Measurements from ENCODE around the gene PLXNB2.

PLXNB2 gene

DNA sequence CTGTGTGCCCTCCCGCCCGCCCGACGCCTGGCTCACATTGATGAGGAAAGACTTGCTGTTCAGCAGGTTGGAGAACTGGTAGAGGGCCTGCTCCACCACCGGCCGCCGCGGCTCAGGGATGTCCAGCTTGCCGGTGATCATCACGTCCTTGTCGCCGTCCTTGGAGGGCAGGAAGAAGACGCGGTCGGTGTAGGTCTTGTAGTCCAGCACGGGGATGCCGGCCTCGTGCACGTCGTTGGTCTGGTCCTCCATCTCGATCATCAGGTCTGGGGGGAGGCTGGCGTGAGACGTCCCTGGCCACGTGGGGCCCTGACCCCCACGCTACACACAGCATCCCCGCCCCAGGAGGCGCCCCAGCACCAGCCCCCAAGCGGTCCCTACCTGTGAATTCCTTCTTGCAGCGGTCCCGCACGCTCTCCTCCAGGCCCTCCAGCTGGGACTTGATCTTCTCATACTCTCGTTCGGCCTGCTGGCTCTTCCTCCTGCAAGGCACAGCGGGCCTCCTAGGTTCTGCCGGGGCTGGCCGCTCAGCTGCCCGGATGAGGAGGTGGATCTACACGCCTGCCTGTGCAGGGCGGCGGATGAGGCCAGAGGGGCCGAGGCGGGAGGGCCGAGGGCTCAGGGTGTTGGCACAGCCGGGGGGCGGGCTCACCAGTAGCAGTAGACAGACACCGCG, 26.6 kb downstream of the PLXNB2 start:
- ChIA-PET POLR2A (no interaction called here), CTCF (no interaction called here)

DNA sequence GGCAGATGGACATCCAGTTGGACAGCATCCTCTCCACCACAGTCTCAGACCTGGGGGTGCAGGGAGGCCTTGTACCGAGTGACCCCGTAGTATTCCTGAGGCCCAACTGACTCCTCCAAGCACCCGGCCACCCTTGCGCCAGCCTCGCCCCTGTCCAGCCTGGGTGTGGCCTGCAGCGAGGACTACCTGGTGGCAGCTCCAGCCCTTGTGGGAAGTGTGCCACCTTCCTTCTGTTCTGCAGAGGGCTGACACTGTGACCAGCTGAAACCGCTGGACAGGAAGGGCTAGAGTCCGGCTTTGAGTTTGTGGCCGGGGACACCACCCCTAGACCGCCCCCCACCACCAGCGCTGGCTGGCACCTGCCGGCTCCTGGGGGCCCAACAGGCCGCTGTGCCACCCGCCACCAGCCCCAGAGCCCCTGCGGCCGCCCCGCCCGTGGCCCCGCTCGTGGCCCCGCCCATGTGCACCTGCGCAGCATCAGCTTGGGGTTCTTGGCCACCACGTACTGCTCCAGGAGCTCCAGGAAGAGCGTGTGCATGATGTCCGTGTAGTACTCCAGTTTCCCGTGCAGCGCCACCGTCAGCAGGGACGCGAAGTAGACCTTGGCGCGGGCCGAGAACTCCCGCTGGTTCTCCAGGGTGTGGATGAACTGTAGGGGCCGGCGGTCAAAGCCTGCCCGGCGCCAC, 27.3 kb downstream of the PLXNB2 start:
- POLR2A ChIA-PET: no interaction called here
- CTCF ChIA-PET: no interaction called here
- DNase-seq (ENCODE audit: extremely low spot score): no peak
- TF ChIP-seq FOXK2 (IDR thresholded peaks at IDR 0.05) (no peak), SUZ12 (IDR thresholded peaks at IDR 0.05) (no peak), ARNT (IDR thresholded peaks at IDR 0.05) (no peak), NFRKB (IDR thresholded peaks at IDR 0.05) (no peak), BHLHE40 (IDR thresholded peaks at IDR 0.05; ENCODE audit: borderline replicate concordance) (no peak), FOXA1 (IDR thresholded peaks at IDR 0.05) (no peak), HDGF (IDR thresholded peaks at IDR 0.05; ENCODE audit: borderline replicate concordance) (no peak), TARDBP (IDR thresholded peaks at IDR 0.05) (no peak), LEF1 (IDR thresholded peaks at IDR 0.05; ENCODE audit: borderline replicate concordance) (no peak), ELF4 (IDR thresholded peaks at IDR 0.05) (no peak), SP1 (IDR thresholded peaks at IDR 0.05) (no peak), ZNF384 (IDR thresholded peaks at IDR 0.05) (no peak), CTBP1 (IDR thresholded peaks at IDR 0.05; ENCODE audit: borderline replicate concordance) (no peak), FOXM1 (IDR thresholded peaks at IDR 0.05; ENCODE audit: borderline replicate concordance) (no peak), L3MBTL2 (conservative IDR thresholded peaks at IDR 0.05) (no peak)
- TF ChIP-seq, protein P1, sequence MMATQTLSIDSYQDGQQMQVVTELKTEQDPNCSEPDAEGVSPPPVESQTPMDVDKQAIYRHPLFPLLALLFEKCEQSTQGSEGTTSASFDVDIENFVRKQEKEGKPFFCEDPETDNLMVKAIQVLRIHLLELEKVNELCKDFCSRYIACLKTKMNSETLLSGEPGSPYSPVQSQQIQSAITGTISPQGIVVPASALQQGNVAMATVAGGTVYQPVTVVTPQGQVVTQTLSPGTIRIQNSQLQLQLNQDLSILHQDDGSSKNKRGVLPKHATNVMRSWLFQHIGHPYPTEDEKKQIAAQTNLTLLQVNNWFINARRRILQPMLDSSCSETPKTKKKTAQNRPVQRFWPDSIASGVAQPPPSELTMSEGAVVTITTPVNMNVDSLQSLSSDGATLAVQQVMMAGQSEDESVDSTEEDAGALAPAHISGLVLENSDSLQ (IDR thresholded peaks at IDR 0.05): no peak

More for the DNA sequence above, 26.6 kb downstream of the PLXNB2 start:
- TF ChIP-seq ARNT (IDR thresholded peaks at IDR 0.05) (no peak), L3MBTL2 (conservative IDR thresholded peaks at IDR 0.05) (no peak), ELF4 (IDR thresholded peaks at IDR 0.05) (no peak), ZNF384 (IDR thresholded peaks at IDR 0.05) (no peak)
- DNase-seq (ENCODE audit: extremely low spot score): no peak

DNA sequence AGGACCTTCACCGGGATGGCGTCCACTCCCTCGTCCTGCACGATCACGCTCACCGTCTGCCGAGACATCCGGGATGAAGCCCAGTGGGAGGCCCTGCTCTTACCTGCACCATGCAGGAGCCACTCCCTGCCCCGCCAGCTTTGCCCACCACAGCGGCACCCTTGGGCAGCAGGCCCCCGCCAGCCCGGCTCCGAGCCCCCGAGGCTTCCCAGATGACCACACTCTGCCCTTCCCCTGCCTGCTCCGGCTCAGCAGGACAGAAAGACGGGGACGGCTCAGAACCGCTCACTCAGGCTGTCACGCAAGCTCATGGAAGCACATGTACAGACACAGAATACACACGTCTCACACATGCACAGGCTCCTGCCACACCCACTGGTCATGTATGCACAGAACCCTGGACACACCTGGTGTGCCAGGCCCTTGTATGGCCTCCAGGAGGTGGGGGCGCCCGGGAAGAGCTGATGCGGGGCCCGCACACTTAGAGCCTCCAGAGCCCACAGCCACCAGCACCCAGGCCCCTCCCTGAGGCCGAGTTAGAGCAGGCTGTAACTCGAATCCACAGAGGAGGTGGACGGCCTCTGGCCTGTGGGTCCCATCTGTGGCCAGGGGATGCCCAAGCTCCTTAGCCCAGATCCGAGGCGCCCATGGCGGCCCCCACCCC, 28.4 kb downstream of the PLXNB2 start:
- TF ChIP-seq ZNF384 (IDR thresholded peaks at IDR 0.05): no peak
- TF ChIP-seq TARDBP (IDR thresholded peaks at IDR 0.05): no peak
- no peak for TF ChIP-seq FOXK2 (IDR thresholded peaks at IDR 0.05)
- no peak for TF ChIP-seq SP1 (IDR thresholded peaks at IDR 0.05)
- TF ChIP-seq ELF4 (IDR thresholded peaks at IDR 0.05): no peak
- TF ChIP-seq FOXM1 (IDR thresholded peaks at IDR 0.05; ENCODE audit: borderline replicate concordance): no peak
- no peak for TF ChIP-seq HDGF (IDR thresholded peaks at IDR 0.05; ENCODE audit: borderline replicate concordance)
- TF ChIP-seq BHLHE40 (IDR thresholded peaks at IDR 0.05; ENCODE audit: borderline replicate concordance): no peak
- TF ChIP-seq SUZ12 (IDR thresholded peaks at IDR 0.05): no peak
- no peak for TF ChIP-seq ARNT (IDR thresholded peaks at IDR 0.05)
- TF ChIP-seq CTBP1 (IDR thresholded peaks at IDR 0.05; ENCODE audit: borderline replicate concordance): no peak
- TF ChIP-seq FOXA1 (IDR thresholded peaks at IDR 0.05): no peak
- TF ChIP-seq LEF1 (IDR thresholded peaks at IDR 0.05; ENCODE audit: borderline replicate concordance): no peak
- TF ChIP-seq L3MBTL2 (conservative IDR thresholded peaks at IDR 0.05): no peak
- TF ChIP-seq, protein P1 (IDR thresholded peaks at IDR 0.05): no peak
- TF ChIP-seq NFRKB (IDR thresholded peaks at IDR 0.05): no peak
- DNase-seq (ENCODE audit: extremely low spot score): no peak
- ChIA-PET POLR2A (no interaction called here), CTCF (no interaction called here)

DNA sequence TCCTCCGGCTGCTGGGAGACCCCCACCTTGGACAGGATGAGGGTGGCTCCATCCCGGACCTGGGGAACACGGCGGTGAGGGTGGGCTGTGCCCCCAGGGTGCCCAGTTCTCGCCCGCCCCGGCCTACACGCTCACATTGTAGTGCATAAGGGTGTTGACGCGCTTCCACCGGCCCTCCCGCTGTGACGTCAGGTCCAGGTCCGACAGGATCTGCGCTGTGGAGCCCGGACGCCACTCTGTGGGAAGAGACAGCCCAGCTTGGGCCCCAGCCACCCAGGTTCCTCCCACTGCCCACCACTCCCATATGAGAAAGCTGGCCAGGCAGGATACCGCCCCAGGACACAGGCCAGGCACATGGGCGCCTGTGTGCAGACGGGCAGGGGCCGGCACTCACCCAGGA, 29.0 kb downstream of the PLXNB2 start:
- ChIA-PET CTCF (no interaction called here), POLR2A (no interaction called here)
- no peak for DNase-seq (ENCODE audit: extremely low spot score)
- TF ChIP-seq FOXK2 (IDR thresholded peaks at IDR 0.05) (no peak), BHLHE40 (IDR thresholded peaks at IDR 0.05; ENCODE audit: borderline replicate concordance) (no peak), NFRKB (IDR thresholded peaks at IDR 0.05) (no peak), ARNT (IDR thresholded peaks at IDR 0.05) (no peak), SP1 (IDR thresholded peaks at IDR 0.05) (no peak), ELF4 (IDR thresholded peaks at IDR 0.05) (no peak), LEF1 (IDR thresholded peaks at IDR 0.05; ENCODE audit: borderline replicate concordance) (no peak), CTBP1 (IDR thresholded peaks at IDR 0.05; ENCODE audit: borderline replicate concordance) (no peak), HDGF (IDR thresholded peaks at IDR 0.05; ENCODE audit: borderline replicate concordance) (no peak), FOXM1 (IDR thresholded peaks at IDR 0.05; ENCODE audit: borderline replicate concordance) (no peak), SUZ12 (IDR thresholded peaks at IDR 0.05) (no peak), ZNF384 (IDR thresholded peaks at IDR 0.05) (no peak), FOXA1 (IDR thresholded peaks at IDR 0.05) (no peak), TARDBP (IDR thresholded peaks at IDR 0.05) (no peak), L3MBTL2 (conservative IDR thresholded peaks at IDR 0.05) (no peak)
- TF ChIP-seq, protein P1 (IDR thresholded peaks at IDR 0.05): no peak

DNA sequence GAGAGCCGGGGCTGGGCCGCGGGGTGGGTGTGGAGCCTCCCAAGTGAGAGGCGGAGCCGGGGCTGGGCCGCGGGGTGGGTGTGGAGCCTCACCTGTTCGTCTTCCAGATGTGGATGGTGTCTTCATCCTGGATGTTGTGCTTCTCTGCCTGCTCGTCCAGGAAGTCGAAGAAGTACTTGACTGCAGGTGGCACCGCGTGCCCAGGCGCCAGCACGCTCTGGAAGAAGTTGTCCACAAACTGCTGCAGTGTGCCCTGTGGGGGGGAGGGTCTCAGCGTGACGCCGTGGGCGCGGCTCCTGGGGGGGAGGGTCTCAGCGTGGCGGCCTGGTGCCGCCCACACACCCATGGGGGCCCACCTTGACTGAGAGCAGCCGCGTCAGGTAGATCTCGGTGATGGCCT, 29.7 kb downstream of the PLXNB2 start:
- ChIA-PET POLR2A (no interaction called here), CTCF (no interaction called here)
- DNase-seq (ENCODE audit: extremely low spot score): no peak
- TF ChIP-seq CTBP1 (IDR thresholded peaks at IDR 0.05; ENCODE audit: borderline replicate concordance): no peak
- TF ChIP-seq L3MBTL2 (conservative IDR thresholded peaks at IDR 0.05): no peak
- TF ChIP-seq LEF1 (IDR thresholded peaks at IDR 0.05; ENCODE audit: borderline replicate concordance): no peak
- TF ChIP-seq FOXM1 (IDR thresholded peaks at IDR 0.05; ENCODE audit: borderline replicate concordance): no peak
- TF ChIP-seq SP1 (IDR thresholded peaks at IDR 0.05): no peak
- TF ChIP-seq, protein P1 (IDR thresholded peaks at IDR 0.05): no peak
- no peak for TF ChIP-seq HDGF (IDR thresholded peaks at IDR 0.05; ENCODE audit: borderline replicate concordance)
- TF ChIP-seq FOXA1 (IDR thresholded peaks at IDR 0.05): no peak
- TF ChIP-seq FOXK2 (IDR thresholded peaks at IDR 0.05): no peak
- TF ChIP-seq ARNT (IDR thresholded peaks at IDR 0.05): no peak
- no peak for TF ChIP-seq SUZ12 (IDR thresholded peaks at IDR 0.05)
- TF ChIP-seq ELF4 (IDR thresholded peaks at IDR 0.05): no peak
- no peak for TF ChIP-seq ZNF384 (IDR thresholded peaks at IDR 0.05)
- no peak for TF ChIP-seq NFRKB (IDR thresholded peaks at IDR 0.05)
- TF ChIP-seq BHLHE40 (IDR thresholded peaks at IDR 0.05; ENCODE audit: borderline replicate concordance): no peak
- TF ChIP-seq TARDBP (IDR thresholded peaks at IDR 0.05): no peak
